GM23338 (cell line): ENCODE results near the gene PNPLA7. TPM values are rescaled to one million over a fixed set of nuclear protein-coding genes. Genes with fewer than 3 reads are reported as not detected.

Source experiments
- ATAC-seq: fragments of 200-7000 bp; cut with Tn5 transposase; 3 replicates; pipeline ENCODE4 v1.9.1; 2020
- DNase-seq: peaks from one replicate; pipeline ENCODE4 v3.0.0-alpha.2; 2015; ENCODE audit warnings: low spot score
- H2AFZ ChIP-seq: fragments of 200-600 bp; sonication (generic); 2 replicates; pipeline ENCODE4 v1.8.0; 2016; ENCODE audit warnings: antibody characterized with exemption, mild to moderate bottlenecking, moderate library complexity
- H3F3A ChIP-seq: fragments of 200-600 bp; sonication (generic); replicated peaks from 2 replicates; pipeline ENCODE4 v1.8.0; 2017; ENCODE audit warnings: antibody characterized with exemption, mixed run types, low read depth
- H3K27ac ChIP-seq: fragments of 200-600 bp; sonication (generic); 2 replicates; pipeline ENCODE4 v1.6.1; 2016; ENCODE audit warnings: low read depth
- H3K27me3 ChIP-seq: fragments of 200-600 bp; sonication (generic); 2 replicates; pipeline ENCODE4 v1.8.0; 2016; ENCODE audit warnings: mild to moderate bottlenecking, mixed run types, moderate library complexity; ENCODE audit not compliant: insufficient read depth
- H3K36me3 ChIP-seq: fragments of 200-600 bp; sonication (generic); 2 replicates; pipeline ENCODE4 v1.8.0; 2016; ENCODE audit warnings: mild to moderate bottlenecking; ENCODE audit not compliant: insufficient read depth
- H3K4me1 ChIP-seq: fragments of 200-600 bp; sonication (generic); 2 replicates; pipeline ENCODE4 v1.8.0; 2016; ENCODE audit warnings: mild to moderate bottlenecking, moderate library complexity; ENCODE audit not compliant: insufficient read depth
- H3K4me2 ChIP-seq: fragments of 200-600 bp; sonication (generic); 2 replicates; pipeline ENCODE4 v1.7.1; 2017; ENCODE audit warnings: mixed run types
- H3K4me3 ChIP-seq: fragments of 200-600 bp; sonication (generic); 2 replicates; pipeline ENCODE4 v1.6.1; 2016; ENCODE audit warnings: mixed run types
- H3K79me2 ChIP-seq: fragments of 200-600 bp; sonication (generic); replicated peaks from 2 replicates; pipeline ENCODE4 v1.8.0; 2017; ENCODE audit warnings: mild to moderate bottlenecking; ENCODE audit not compliant: insufficient read depth
- H3K9me2 ChIP-seq: fragments of 200-600 bp; sonication (generic); 2 replicates; pipeline ENCODE4 v1.8.0; 2017; ENCODE audit not compliant: insufficient read depth
- H4K20me1 ChIP-seq: fragments of 200-600 bp; sonication (generic); replicated peaks from 2 replicates; pipeline ENCODE4 v1.8.0; 2017; ENCODE audit warnings: mild to moderate bottlenecking; ENCODE audit not compliant: insufficient read depth
- H3K27ac Mint-ChIP-seq: 2 replicates; pipeline ENCODE4 v1.8.0; 2020; ENCODE audit warnings: inconsistent platforms, mild to moderate bottlenecking, moderate library complexity, mixed read lengths
- H3K27me3 Mint-ChIP-seq: 3 replicates; pipeline ENCODE4 v1.8.0; 2022; ENCODE audit warnings: low read depth, mild to moderate bottlenecking, moderate library complexity, mixed read lengths, inconsistent platforms; ENCODE audit not compliant: insufficient read depth, poor library complexity
- H3K36me3 Mint-ChIP-seq: 3 replicates; pipeline ENCODE4 v1.8.0; 2021; ENCODE audit warnings: low read depth, mild to moderate bottlenecking, inconsistent platforms, moderate library complexity, mixed read lengths
- H3K4me1 Mint-ChIP-seq: 3 replicates; pipeline ENCODE4 v1.8.0; 2020; ENCODE audit warnings: mild to moderate bottlenecking, inconsistent platforms, mixed read lengths
- H3K4me3 Mint-ChIP-seq: 3 replicates; pipeline ENCODE4 v1.8.0; 2021; ENCODE audit warnings: moderate library complexity, mild to moderate bottlenecking, inconsistent platforms, mixed read lengths
- H3K9me3 Mint-ChIP-seq: 3 replicates; pipeline ENCODE4 v1.8.0; 2020; ENCODE audit warnings: moderate library complexity, mild to moderate bottlenecking, inconsistent platforms, mixed read lengths
- CREB1 ChIP-seq: fragments of 250-450 bp; sonication (Bioruptor Pico); IDR thresholded peaks from 2 replicates; pipeline ENCODE4 v1.5.0; 2020; ENCODE audit warnings: low read depth, mild to moderate bottlenecking, moderate library complexity
- EZH2phosphoT487 ChIP-seq: fragments of 200-600 bp; sonication (generic); IDR thresholded peaks from one replicate; pipeline ENCODE4 v1.8.1; 2018; ENCODE audit warnings: antibody characterized with exemption; ENCODE audit not compliant: unreplicated experiment
- JUNB ChIP-seq: IDR thresholded peaks from one replicate; pipeline ENCODE4 v1.6.1; 2016; ENCODE audit warnings: antibody characterized with exemption; ENCODE audit not compliant: unreplicated experiment
- NANOG ChIP-seq: IDR thresholded peaks from 2 replicates; pipeline ENCODE4 v1.6.1; 2016; ENCODE audit warnings: antibody characterized with exemption, borderline replicate concordance
- POLR2AphosphoS5 ChIP-seq: IDR thresholded peaks from 2 replicates; pipeline ENCODE4 v1.6.1; 2016; ENCODE audit warnings: antibody characterized with exemption, low read depth
- STAT1 ChIP-seq: IDR thresholded peaks from one replicate; pipeline ENCODE4 v1.6.1; 2016; ENCODE audit warnings: antibody characterized with exemption; ENCODE audit not compliant: unreplicated experiment
- ZNF114 ChIP-seq: fragments of 250-450 bp; sonication (Bioruptor Pico); IDR thresholded peaks from 2 replicates; pipeline ENCODE4 v1.5.0; 2020; ENCODE audit warnings: mild to moderate bottlenecking, moderate library complexity
- ZNF331 ChIP-seq: fragments of 250-450 bp; sonication (Bioruptor Pico); IDR thresholded peaks from 2 replicates; pipeline ENCODE4 v1.5.0; 2020; ENCODE audit warnings: low read depth, mild to moderate bottlenecking, moderate library complexity
- polyA plus RNA-seq: library from polyadenylated mRNA; unstranded; fragments of >200 nt; fragmentation: Nextera tagmentation; extraction: Ambion mirVana; gene quantifications from 2 replicates; pipeline ENCODE4 v1.2.1, GENCODE V29; 2016
- total RNA-seq: library from RNA; depleted of rRNA; stranded (reverse); fragments of >200 nt; shearing (Covaris generic); gene quantifications from 2 replicates; pipeline ENCODE4 v1.2.3, GENCODE V29; 2014
- TF ChIP-seq, protein P1 (sequence below), 2 experiments: fragments of 200-600 bp in 1 of 2; sonication (generic) in 1 of 2; conservative IDR thresholded peaks; 2 replicates each; pipeline versions ENCODE4 v1.5.1 to v1.6.1; 2016 to 2017; ENCODE audit warnings: antibody characterized with exemption in 2 of 2, low read depth in 2 of 2, mild to moderate bottlenecking in 2 of 2, moderate library complexity in 1 of 2
- TF ChIP-seq, protein P2 (sequence below): fragments of 250-450 bp; sonication (Bioruptor Pico); IDR thresholded peaks from 2 replicates; pipeline ENCODE4 v1.5.0; 2020; ENCODE audit warnings: mild to moderate bottlenecking, moderate library complexity

Gene PNPLA7
- total and polyA plus RNA-seq, 2 experiments from 2014 or later: 0.45 to 0.80 TPM

- TF ChIP-seq STAT1: no peak
- TF ChIP-seq ZNF331: no peak
- TF ChIP-seq NANOG: no peak
- TF ChIP-seq, protein P1, sequence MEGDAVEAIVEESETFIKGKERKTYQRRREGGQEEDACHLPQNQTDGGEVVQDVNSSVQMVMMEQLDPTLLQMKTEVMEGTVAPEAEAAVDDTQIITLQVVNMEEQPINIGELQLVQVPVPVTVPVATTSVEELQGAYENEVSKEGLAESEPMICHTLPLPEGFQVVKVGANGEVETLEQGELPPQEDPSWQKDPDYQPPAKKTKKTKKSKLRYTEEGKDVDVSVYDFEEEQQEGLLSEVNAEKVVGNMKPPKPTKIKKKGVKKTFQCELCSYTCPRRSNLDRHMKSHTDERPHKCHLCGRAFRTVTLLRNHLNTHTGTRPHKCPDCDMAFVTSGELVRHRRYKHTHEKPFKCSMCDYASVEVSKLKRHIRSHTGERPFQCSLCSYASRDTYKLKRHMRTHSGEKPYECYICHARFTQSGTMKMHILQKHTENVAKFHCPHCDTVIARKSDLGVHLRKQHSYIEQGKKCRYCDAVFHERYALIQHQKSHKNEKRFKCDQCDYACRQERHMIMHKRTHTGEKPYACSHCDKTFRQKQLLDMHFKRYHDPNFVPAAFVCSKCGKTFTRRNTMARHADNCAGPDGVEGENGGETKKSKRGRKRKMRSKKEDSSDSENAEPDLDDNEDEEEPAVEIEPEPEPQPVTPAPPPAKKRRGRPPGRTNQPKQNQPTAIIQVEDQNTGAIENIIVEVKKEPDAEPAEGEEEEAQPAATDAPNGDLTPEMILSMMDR (conservative IDR thresholded peaks at IDR 0.05; ENCODE audit: low read depth in 2 of 2): no peak
Observed at GRCh38 chr9:137522746-137523455, 27.3 kb downstream of the PNPLA7 start (continued).

DNA sequence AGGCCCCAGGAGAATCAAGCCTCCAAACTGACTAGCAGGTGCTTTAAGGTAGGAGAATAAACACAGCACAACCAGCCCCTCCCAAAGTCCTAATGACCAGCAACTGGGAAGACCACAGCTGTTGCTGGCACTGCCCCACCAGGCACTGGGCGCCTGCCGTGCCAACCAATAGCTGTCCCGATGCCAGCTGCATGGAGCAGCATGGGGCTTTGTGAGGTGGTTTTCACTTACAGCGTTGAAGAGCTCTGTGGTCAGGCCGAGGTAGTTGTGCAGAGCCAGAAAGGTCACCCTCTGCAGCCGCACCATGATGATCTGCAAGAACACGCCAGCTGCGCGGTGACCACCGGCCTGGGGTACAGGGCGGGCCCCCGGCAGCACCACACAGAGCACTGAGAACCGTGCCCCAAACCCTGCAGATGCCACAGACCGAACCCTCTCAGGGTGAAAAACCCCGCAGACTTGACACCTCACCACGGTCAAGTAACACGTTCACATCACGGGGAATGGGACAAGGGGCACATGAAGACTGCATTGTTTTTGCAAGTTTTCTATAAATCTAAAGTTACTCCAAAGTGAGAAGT is 28.7 kb downstream of the PNPLA7 start:
- no peak for ATAC-seq
- 0 out of 3 replicates have a peak, but pooled peaks cover 3% of the 10 kb centered on the region for H3K9me3 Mint-ChIP-seq
- H3K27me3 ChIP-seq: no peaks in the 10 kb centered on the region
- no peak for TF ChIP-seq NANOG
- TF ChIP-seq ZNF331: no peak
- TF ChIP-seq JUNB: no peak
- no peak for TF ChIP-seq STAT1
- TF ChIP-seq ZNF114: no peak
- TF ChIP-seq CREB1 (CRISPR knock-in tag): no peak
- TF ChIP-seq, protein P1 (conservative IDR thresholded peaks at IDR 0.05; ENCODE audit: low read depth in 2 of 2): no peak
- TF ChIP-seq EZH2phosphoT487: no peak
- no peak for TF ChIP-seq POLR2AphosphoS5
- TF ChIP-seq, protein P2, sequence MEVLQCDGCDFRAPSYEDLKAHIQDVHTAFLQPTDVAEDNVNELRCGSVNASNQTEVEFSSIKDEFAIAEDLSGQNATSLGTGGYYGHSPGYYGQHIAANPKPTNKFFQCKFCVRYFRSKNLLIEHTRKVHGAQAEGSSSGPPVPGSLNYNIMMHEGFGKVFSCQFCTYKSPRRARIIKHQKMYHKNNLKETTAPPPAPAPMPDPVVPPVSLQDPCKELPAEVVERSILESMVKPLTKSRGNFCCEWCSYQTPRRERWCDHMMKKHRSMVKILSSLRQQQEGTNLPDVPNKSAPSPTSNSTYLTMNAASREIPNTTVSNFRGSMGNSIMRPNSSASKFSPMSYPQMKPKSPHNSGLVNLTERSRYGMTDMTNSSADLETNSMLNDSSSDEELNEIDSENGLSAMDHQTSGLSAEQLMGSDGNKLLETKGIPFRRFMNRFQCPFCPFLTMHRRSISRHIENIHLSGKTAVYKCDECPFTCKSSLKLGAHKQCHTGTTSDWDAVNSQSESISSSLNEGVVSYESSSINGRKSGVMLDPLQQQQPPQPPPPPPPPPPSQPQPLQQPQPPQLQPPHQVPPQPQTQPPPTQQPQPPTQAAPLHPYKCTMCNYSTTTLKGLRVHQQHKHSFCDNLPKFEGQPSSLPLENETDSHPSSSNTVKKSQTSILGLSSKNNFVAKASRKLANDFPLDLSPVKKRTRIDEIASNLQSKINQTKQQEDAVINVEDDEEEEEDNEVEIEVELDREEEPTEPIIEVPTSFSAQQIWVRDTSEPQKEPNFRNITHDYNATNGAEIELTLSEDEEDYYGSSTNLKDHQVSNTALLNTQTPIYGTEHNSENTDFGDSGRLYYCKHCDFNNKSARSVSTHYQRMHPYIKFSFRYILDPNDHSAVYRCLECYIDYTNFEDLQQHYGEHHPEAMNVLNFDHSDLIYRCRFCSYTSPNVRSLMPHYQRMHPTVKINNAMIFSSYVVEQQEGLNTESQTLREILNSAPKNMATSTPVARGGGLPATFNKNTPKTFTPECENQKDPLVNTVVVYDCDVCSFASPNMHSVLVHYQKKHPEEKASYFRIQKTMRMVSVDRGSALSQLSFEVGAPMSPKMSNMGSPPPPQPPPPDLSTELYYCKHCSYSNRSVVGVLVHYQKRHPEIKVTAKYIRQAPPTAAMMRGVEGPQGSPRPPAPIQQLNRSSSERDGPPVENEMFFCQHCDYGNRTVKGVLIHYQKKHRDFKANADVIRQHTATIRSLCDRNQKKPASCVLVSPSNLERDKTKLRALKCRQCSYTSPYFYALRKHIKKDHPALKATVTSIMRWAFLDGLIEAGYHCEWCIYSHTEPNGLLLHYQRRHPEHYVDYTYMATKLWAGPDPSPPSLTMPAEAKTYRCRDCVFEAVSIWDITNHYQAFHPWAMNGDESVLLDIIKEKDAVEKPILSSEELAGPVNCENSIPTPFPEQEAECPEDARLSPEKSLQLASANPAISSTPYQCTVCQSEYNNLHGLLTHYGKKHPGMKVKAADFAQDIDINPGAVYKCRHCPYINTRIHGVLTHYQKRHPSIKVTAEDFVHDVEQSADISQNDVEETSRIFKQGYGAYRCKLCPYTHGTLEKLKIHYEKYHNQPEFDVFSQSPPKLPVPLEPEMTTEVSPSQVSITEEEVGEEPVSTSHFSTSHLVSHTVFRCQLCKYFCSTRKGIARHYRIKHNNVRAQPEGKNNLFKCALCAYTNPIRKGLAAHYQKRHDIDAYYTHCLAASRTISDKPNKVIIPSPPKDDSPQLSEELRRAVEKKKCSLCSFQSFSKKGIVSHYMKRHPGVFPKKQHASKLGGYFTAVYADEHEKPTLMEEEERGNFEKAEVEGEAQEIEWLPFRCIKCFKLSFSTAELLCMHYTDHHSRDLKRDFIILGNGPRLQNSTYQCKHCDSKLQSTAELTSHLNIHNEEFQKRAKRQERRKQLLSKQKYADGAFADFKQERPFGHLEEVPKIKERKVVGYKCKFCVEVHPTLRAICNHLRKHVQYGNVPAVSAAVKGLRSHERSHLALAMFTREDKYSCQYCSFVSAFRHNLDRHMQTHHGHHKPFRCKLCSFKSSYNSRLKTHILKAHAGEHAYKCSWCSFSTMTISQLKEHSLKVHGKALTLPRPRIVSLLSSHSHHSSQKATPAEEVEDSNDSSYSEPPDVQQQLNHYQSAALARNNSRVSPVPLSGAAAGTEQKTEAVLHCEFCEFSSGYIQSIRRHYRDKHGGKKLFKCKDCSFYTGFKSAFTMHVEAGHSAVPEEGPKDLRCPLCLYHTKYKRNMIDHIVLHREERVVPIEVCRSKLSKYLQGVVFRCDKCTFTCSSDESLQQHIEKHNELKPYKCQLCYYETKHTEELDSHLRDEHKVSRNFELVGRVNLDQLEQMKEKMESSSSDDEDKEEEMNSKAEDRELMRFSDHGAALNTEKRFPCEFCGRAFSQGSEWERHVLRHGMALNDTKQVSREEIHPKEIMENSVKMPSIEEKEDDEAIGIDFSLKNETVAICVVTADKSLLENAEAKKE (CRISPR knock-in tag): no peak

More for the DNA sequence above, 28.7 kb downstream of the PNPLA7 start:
- Mint-ChIP-seq H3K27ac (no peak overlapping the region), H3K4me3 (no peak overlapping the region), H3K36me3 (peaks cover 8% of the 10 kb centered on the region; the same call in 1 of the 3 replicates), H3K27me3 (peaks cover 13% of the 10 kb centered on the region), H3K4me1 (no peaks in the 10 kb centered on the region)
- Histone ChIP-seq H3K4me1 (no peaks in the 10 kb centered on the region), H2AFZ (no peak overlapping the region), H3F3A (no peaks in the 10 kb centered on the region), H3K79me2 (no peaks in the 10 kb centered on the region), H3K4me3 (no peak overlapping the region), H3K4me2 (no peak overlapping the region), H3K27ac (no peak overlapping the region), H3K36me3 (no peaks in the 10 kb centered on the region), H4K20me1 (no peaks in the 10 kb centered on the region), H3K9me2 (no peaks in the 10 kb centered on the region)
- no peak for DNase-seq
